GM19455 (cell line): ENCODE results near the gene TMTC2.

ENCODE experiments used
- ATAC-seq: cut with Tn5 transposase; IDR thresholded peaks from one replicate; pipeline ENCODE4 v1.9.1; 2021; ENCODE audit not compliant: unreplicated experiment

TMTC2 gene

GRCh38 chr12:82942521-82942920 lies 255.8 kb downstream of the TMTC2 start:
- no peak for ATAC-seq

DNA sequence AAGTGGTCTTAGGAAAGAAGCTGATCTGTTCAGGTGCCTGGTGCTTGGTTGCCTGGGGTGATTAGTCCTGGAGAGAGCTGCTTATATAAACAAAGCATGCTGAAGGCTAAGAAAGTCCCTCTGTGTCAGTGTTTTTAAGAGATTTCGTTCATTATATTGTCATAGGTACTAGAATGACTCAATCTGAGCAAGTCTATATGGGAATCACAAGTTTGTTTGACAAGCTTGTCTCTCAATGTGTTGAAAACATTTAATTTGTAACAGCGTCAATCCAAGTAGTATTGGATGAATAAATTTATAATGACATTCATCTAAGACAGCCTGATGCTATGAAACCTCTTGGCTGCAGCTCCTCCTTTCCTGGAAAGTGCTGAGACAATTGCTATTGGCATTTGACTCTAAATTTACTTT lies 256.3 kb downstream of the TMTC2 start:
- no peak for ATAC-seq

- no peak for ATAC-seq
Measured at GRCh38 chr12:82948491-82948890, 261.8 kb downstream of the TMTC2 start.

DNA sequence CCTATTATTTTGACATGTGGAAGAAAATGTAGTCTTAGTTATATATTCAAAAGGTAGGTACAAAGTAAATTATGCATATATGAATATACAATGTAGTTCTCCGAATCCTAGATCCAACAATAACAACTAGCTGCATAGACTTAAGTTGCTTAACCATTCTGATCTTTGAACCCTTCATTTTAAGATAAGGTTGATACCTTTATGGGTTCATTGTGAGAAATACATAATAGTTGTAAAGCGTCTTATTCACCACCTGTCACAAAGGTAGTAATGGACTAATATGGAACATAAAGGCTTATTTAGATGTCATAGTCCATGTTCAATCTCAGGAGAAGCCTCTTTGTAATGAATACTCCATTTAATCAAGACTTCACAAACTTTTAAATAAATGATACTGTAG lies 263.6 kb downstream of the TMTC2 start:
- ATAC-seq: no peak

GRCh38 chr12:82952946-82953345 lies 266.2 kb downstream of the TMTC2 start:
- ATAC-seq: no peak

GRCh38 chr12:82953397-82953796 lies 266.7 kb downstream of the TMTC2 start:
- ATAC-seq: no peak

DNA sequence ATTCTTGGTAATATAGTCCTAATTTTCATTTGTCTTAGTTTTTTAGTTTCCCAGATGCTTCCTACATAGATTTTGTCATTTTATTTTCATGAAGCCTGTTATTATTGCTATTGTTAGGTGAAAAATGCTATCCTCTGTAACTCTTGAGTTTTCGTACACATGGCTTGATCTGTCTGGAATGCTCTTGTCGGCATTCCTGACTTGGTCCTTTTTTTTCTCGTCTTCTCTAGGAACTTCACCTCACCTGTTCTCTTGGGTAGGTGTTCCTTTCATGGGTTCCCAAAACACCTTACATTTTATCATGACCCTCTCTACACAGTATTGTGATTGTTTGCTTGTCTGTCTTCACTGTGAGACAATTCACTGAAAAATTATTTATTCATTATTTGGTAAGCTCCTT lies 267.4 kb downstream of the TMTC2 start:
- ATAC-seq: no peak

DNA sequence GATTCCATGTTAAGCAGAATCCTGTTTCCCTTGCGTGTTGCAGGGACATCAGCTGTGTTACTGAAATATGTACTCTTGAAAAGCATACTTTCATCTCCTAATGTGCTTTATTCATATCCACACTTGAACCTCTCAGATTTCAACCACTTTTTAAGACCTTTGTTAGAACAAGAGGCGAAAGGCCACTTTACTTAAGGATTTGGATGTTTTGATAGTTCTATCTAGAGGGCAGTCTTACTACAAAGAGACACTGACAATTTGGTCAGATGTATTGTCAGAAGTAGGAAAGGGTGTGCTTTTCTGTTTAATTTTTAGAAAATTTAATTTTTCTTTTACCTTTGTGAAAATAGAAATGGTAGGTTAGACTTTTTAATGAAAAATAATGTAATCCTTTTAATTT lies 267.9 kb downstream of the TMTC2 start:
- ATAC-seq: no peak

- ATAC-seq: no peak
Measured at GRCh38 chr12:82955043-82955442, 268.3 kb downstream of the TMTC2 start.

- no peak for ATAC-seq
Measured at GRCh38 chr12:82958966-82959365, 272.3 kb downstream of the TMTC2 start.

DNA sequence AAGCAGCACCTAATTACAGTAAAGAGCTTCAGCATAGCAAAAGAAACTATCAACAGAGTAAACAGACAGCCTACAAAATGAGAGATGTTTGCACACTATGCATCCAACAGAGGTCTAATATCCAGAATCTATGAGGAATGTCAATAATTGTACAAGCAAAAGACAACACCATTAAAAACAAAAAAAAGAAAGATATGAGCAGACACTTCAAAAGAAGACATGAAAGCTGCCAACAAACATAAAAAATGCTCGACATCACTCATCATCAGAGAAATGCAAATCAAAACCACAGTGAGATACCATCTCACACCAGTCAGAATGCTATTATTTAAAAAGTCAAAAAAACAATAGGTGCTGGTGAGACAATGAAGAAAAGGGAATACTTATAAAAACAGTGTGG lies 273.1 kb downstream of the TMTC2 start:
- no peak for ATAC-seq

- no peak for ATAC-seq
Measured at GRCh38 chr12:82961835-82962234, 275.1 kb downstream of the TMTC2 start.

GRCh38 chr12:82963956-82964355 lies 277.2 kb downstream of the TMTC2 start:
- no peak for ATAC-seq

DNA sequence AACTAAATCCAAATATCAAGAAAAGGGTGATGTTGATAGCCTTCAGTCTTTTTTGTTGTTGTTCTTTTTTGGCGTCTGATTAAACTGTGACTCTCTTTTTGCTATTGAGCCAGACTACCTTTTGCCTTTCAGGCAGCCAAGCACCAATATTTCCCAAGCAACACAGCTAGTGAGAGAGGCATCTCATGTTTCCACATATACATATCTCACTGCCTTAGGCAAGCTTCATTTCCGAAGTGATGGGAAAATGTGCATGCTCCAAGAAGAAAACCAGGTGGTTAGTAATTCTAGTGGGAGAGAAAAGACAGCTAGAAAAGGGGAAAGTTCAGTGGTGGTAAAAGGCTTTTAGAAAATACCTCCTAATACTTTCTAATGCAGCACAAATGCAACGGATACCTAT lies 277.7 kb downstream of the TMTC2 start:
- ATAC-seq: no peak

DNA sequence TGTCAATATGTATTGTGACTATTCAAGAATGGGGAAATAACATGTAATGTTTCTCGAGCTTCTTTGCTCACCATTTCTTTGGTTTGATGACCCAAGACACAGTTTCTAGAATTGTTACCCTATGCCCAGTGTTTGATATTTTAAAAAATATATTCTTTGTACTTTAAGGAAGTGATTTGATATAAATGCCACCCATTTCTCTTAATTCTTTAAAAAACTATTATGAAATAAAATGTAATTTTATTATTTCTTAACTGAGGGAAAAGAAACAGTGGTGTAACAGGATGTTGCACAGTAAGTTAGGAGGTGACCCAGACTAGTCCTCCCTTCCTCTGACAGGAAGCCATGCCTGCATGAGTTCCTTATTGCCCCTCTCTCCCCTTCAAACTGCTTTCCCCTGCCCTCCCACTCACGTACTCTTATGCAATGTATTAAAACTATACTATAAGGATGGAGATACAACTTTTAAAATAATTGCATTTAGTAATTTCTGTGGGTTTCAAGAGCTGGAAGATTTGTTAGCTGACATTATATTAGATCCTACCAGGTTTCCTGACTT lies 279.4 kb downstream of the TMTC2 start:
- ATAC-seq: no peak

- no peak for ATAC-seq
Measured at GRCh38 chr12:82968631-82969367, 282.1 kb downstream of the TMTC2 start.

DNA sequence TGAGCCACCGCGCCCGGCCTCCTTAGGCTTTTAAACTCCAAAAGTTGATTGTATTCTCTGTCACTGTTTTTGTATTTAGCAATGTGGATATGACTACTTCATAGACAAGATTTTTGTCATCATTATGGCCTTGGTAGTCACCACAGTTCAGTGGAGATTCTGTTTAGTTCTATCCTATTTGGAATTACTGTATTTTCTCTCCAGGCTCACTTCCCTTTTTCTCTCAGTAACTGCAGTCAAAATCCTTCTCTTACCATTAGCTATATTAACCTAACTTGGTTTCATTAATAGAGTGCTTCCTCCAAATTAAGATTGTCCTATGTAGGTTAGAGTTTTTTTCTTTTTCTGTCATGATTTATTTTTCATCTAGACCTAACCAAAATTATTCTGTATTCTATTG lies 283.9 kb downstream of the TMTC2 start:
- no peak for ATAC-seq

DNA sequence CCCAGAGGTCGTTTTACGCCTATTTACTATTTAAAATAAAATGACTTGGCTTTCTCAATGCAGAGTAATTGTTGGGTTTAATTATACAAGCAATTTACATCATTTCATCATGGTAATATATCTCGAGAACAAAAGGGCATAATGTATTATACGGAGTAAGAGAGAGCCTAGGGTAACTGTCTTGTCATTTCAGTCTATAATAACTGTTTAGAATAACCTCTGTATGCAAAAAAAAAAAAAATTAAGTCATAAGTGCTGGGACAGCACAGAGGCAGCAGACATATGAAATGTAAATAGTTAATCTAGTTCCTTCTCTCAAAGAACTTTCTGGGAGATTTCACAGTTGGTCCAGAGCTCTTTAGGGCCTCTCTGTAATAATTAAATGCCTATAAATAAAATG lies 284.9 kb downstream of the TMTC2 start:
- ATAC-seq: no peak

GRCh38 chr12:82972624-82973023 lies 285.9 kb downstream of the TMTC2 start:
- ATAC-seq: no peak

DNA sequence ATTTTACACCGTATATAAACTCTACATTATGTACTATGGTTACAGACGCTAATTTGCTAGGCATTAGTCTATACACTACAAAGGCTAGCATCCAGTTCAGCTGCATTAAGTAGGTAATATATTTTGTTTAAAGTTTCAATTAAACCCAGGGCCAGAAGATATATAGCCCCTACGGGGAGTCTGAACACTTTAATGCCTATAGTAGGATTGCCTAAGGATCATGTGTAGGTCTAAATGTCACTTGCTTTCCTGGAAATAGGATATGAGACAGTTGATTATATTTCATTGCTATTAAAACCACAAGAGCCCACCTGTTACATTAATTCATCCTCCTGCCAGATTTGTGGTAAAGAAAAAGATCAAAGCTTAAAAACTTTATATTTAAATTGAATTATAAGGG lies 286.9 kb downstream of the TMTC2 start:
- ATAC-seq: no peak

DNA sequence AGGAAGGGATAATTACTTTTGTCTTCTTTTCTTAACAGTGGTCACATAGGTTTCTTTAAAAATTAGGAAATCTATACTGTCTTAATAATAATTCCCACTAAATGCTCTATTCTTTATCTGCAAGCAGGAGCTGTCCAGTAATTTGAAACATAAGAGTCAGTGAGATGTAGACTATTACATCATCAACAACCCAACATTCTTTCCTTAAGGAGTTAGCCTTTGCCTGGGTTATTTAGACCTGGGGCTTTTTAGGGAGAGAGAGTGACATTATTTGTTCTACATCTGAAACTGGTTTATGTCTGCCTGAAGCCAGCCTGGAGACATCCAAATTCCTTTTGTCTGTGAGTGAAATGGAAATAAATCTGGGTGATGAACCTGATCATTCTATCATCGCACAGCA lies 294.4 kb downstream of the TMTC2 start:
- no peak for ATAC-seq

- ATAC-seq: no peak
Measured at GRCh38 chr12:82994117-82994516, 307.4 kb downstream of the TMTC2 start.
